Osteoblast (primary cell): ENCODE data around the gene BORCS5. TPM values are rescaled to one million over a fixed set of nuclear protein-coding genes. Genes with fewer than 3 reads are reported as not detected.
A peak's percentile ranks its signal among the peaks of the same experiment; 100 is the strongest.

Experiments used
- DNase-seq: peaks from one replicate; pipeline ENCODE4 v3.0.0; 2011; ENCODE audit warnings: low spot score, mixed read lengths; ENCODE audit not compliant: insufficient read length; ENCODE audit errors: missing footprints
- H2AFZ ChIP-seq: 2 replicates; pipeline ENCODE4 v1.6.0; 2011; ENCODE audit warnings: mild to moderate bottlenecking, low read length
- H3K27ac ChIP-seq: 2 replicates; pipeline ENCODE4 v1.5.1; 2011; ENCODE audit warnings: mild to moderate bottlenecking, low read depth, low read length, moderate library complexity
- H3K27me3 ChIP-seq: 2 replicates; pipeline ENCODE4 v1.6.0; 2012; ENCODE audit warnings: mild to moderate bottlenecking, control low read depth, inconsistent platforms, low read length, moderate library complexity; ENCODE audit not compliant: insufficient read depth
- H3K36me3 ChIP-seq: 2 replicates; pipeline ENCODE4 v1.5.1; 2011; ENCODE audit warnings: mild to moderate bottlenecking, low read length, control low read depth, moderate library complexity; ENCODE audit not compliant: insufficient read depth
- H3K4me1 ChIP-seq: 2 replicates; pipeline ENCODE4 v1.5.1; 2011; ENCODE audit warnings: mild to moderate bottlenecking, low read length, control low read depth, moderate library complexity; ENCODE audit not compliant: insufficient read depth
- H3K4me2 ChIP-seq: 2 replicates; pipeline ENCODE4 v1.6.0; 2011; ENCODE audit warnings: mild to moderate bottlenecking, low read length; ENCODE audit not compliant: insufficient read depth
- H3K4me3 ChIP-seq: fragments of 200-600 bp; sonication (generic); 3 replicates; pipeline ENCODE4 v1.5.1; 2012; ENCODE audit warnings: mild to moderate bottlenecking, low read length, inconsistent platforms; ENCODE audit not compliant: insufficient read depth
- H3K79me2 ChIP-seq: 2 replicates; pipeline ENCODE4 v1.6.0; 2012; ENCODE audit warnings: mild to moderate bottlenecking, low read length, control low read depth, inconsistent platforms; ENCODE audit not compliant: insufficient read depth
- H3K9me3 ChIP-seq: 2 replicates; pipeline ENCODE4 v1.5.1; 2011; ENCODE audit warnings: low read depth, low read length, control low read depth
- H4K20me1 ChIP-seq: 2 replicates; pipeline ENCODE4 v1.6.0; 2012; ENCODE audit warnings: mild to moderate bottlenecking, low read length, control low read depth; ENCODE audit not compliant: insufficient read depth
- CTCF ChIP-seq: IDR thresholded peaks from 2 replicates; pipeline ENCODE4 v1.5.1; 2011; ENCODE audit warnings: mild to moderate bottlenecking, low read depth, low read length, moderate library complexity; ENCODE audit errors: extremely low read depth
- total RNA-seq: library from RNA; depleted of rRNA; stranded (reverse); fragments of >200 nt; gene quantifications from 2 replicates; pipeline ENCODE4 v1.2.3, GENCODE V29; 2012

BORCS5 gene
- total RNA-seq, 1 donor, result 14.8 TPM

DNA sequence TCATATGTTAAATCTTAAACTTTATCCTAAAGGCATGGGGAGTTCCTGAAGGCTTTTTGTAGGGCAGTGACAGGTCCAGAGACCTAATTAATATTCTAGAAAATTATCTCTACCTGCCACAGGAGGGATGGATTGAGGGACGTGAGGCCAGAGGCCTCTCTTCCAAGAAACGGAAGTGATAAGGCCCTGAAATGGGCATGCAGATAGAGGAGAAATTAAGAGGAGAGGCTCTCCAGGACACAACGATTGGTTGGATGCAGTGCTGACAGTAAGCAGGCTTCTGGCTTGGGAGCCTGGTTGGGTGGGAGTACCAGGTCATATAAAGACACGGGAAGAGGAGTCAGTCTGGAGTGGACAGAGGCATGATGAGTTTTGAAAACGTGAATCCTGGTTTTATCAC, 3.1 kb upstream of the BORCS5 start:
- Histone ChIP-seq H3K27me3 (no peaks in the 10 kb centered on the region), H4K20me1 (no peaks in the 10 kb centered on the region), H3K4me2 (no peak overlapping the region), H2AFZ (no peak overlapping the region), H3K4me3 (no peak overlapping the region), H3K9me3 (no peaks in the 10 kb centered on the region), H3K27ac (no peak overlapping the region), H3K4me1 (peaks cover 11% of the 10 kb centered on the region), H3K36me3 (no peaks in the 10 kb centered on the region), H3K79me2 (peaks cover 18% of the 10 kb centered on the region)
- no peak for DNase-seq
- TF ChIP-seq CTCF, result no peak

DNA sequence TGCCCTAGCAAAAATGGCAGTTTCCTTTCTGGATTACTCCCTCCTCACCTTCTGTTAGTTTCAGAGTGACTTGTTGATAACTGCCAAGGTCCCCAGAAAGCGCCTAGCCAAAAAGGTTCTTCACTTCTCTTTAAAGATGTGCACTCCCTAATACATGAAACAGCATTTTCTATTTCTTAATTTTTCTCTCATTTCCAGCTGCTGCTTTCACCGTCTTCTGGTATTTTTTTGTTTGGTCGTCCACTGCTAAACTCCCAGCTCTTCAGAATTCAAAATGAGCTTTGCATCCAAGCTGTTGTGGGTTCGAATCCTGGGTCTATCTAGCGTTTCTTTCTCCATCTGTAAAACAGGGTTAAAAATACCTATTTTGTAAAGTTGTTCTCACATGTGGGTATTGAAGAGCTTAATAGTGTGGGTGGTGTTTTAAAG, 397 bp upstream of the BORCS5 start:
- Histone ChIP-seq H3K4me2 (peak overlapping the region; percentile 75), H4K20me1 (no peaks in the 10 kb centered on the region), H3K36me3 (no peaks in the 10 kb centered on the region), H3K9me3 (no peaks in the 10 kb centered on the region), H3K27ac (peak overlapping the region; percentile 91), H3K4me3 (peak overlapping the region; percentile 98), H3K79me2 (peaks cover 37% of the 10 kb centered on the region), H3K4me1 (peaks cover 11% of the 10 kb centered on the region), H2AFZ (peak overlapping the region; percentile 87), H3K27me3 (no peaks in the 10 kb centered on the region)
- TF ChIP-seq CTCF, result no peak
- DNase-seq, result no peak

DNA sequence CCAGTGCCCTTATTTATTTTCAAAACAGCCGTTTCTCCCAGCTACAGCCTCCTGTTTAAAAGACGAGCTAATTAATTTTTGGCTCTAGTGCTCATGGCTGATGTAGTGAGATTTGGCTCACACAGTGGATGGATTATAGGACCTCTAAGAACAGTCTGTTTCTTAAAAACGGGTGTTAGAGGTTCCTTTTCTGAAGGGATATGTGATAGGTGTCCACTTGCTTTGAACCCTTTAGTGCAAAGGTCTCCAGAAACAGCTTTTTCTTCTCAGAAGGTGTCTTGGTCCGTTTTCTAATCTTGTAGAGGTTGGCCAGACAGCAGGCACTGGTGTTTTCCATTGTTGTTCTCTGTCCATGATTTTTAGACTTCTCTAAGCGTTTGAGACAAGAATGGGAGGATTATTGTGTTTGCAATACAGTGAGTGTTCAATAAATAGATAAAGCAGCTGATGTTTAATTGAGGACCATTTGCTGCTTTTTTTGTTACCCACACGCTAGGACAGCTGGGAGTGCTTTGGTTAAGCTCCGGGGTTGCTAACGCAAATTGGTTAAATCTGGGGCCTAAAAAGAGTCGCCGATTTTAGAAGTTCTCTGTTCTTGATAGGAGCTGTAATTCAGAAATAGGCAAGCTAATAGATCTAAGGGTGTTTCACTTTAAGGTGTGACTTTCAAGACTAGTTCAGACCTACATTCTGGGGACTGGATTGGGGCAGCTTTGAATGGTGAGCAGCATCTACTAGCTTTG, 1.0 kb downstream of the BORCS5 start:
- peak overlapping the region; percentile 87 for H2AFZ ChIP-seq
- no peak for TF ChIP-seq CTCF
- H3K27ac ChIP-seq, result peak overlapping the region; percentile 91
- DNase-seq, result no peak
- no peaks in the 10 kb centered on the region for H4K20me1 ChIP-seq
- peaks cover under 1% of the 10 kb centered on the region for H3K36me3 ChIP-seq
- peaks cover 11% of the 10 kb centered on the region for H3K4me1 ChIP-seq
- H3K4me2 ChIP-seq, result peak overlapping the region; percentile 75
- no peaks in the 10 kb centered on the region for H3K9me3 ChIP-seq
- peaks cover 40% of the 10 kb centered on the region for H3K79me2 ChIP-seq
- H3K4me3 ChIP-seq, result peak overlapping the region; percentile 98
- H3K27me3 ChIP-seq, result no peaks in the 10 kb centered on the region

GRCh38 chr12:12358528-12358927, 1.6 kb downstream of the BORCS5 start:
- H3K27me3 ChIP-seq, result no peaks in the 10 kb centered on the region
- peaks cover 3% of the 10 kb centered on the region for H3K36me3 ChIP-seq
- peak overlapping the region; percentile 98 for H3K4me3 ChIP-seq
- H2AFZ ChIP-seq, result peak overlapping the region; percentile 87
- no peaks in the 10 kb centered on the region for H4K20me1 ChIP-seq
- peak overlapping the region; percentile 75 for H3K4me2 ChIP-seq
- no peak for DNase-seq
- H3K4me1 ChIP-seq, result peaks cover 11% of the 10 kb centered on the region
- H3K79me2 ChIP-seq, result peaks cover 40% of the 10 kb centered on the region
- H3K9me3 ChIP-seq, result no peaks in the 10 kb centered on the region
- no peak for TF ChIP-seq CTCF
- H3K27ac ChIP-seq, result peak overlapping the region; percentile 91
